ENCODE results near the gene FRMD4A.

- TF ChIP-seq POLR2AphosphoS5 (IDR thresholded peaks at IDR 0.05; ENCODE audit: low read depth, low read length) (no peak), POLR2A (IDR thresholded peaks at IDR 0.05; ENCODE audit: low read depth, low read length) (no peak)
Observed at GRCh38 chr10:13672548-13672947, 658.2 kb downstream of the FRMD4A start.
